GM21528 (cell line): ENCODE measurements around the gene ZNF420.

Experiments
- ATAC-seq: cut with Tn5 transposase; IDR thresholded peaks from one replicate; pipeline ENCODE4 v1.9.1; 2021; ENCODE audit warnings: mild to moderate bottlenecking, moderate library complexity; ENCODE audit not compliant: unreplicated experiment, low FRiP score

Gene ZNF420

GRCh38 chr19:37136111-37136510 is 57.9 kb downstream of the ZNF420 start:
- ATAC-seq = no peak

DNA sequence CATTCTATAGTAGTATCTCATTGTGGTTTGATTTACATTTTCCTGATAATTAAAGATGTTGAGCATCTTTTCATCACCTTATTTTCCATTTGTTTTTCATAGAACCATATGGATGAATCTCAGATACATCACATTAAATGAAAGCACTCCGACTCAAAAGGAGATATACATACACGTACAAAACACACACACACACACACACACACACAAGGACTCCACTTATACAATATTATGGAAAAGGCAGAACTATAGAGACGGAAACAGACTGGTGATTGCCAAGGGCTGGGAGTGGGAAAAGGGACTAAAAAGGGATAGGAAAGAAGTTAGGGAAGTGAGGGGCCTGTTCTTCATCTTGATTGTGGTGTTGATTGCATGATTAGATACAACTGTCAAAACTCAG is 70.0 kb downstream of the ZNF420 start:
- ATAC-seq = no peak

GRCh38 chr19:37160153-37160552 is 81.9 kb downstream of the ZNF420 start:
- no peak for ATAC-seq

- ATAC-seq = no peak
Observed at GRCh38 chr19:37165635-37166034, 87.4 kb downstream of the ZNF420 start.

- peak; percentile 98 for ATAC-seq
Observed at GRCh38 chr19:37172368-37173366, 94.4 kb downstream of the ZNF420 start, which contains the start of gene ZNF585A. Gene ZNF585A (minus strand): TSS chr19:37172695. CDS start chr19:37169910, 2,785 bp downstream.
